PC-3 (cell line): ENCODE results near the gene ABTB2.

Experiments used
- CTCF ChIP-seq: fragments of 300-600 bp; sonication (generic); conservative IDR thresholded peaks from 2 replicates; pipeline ENCODE4 v1.5.1; 2017; ENCODE audit warnings: antibody characterized with exemption, low read depth, mild to moderate bottlenecking, low read length
- EZH2phosphoT487 ChIP-seq: fragments of 300-600 bp; sonication (generic); IDR thresholded peaks from 2 replicates; pipeline ENCODE4 v1.6.1; 2018; ENCODE audit warnings: mild to moderate bottlenecking, antibody characterized with exemption, low read length, borderline replicate concordance

DNA sequence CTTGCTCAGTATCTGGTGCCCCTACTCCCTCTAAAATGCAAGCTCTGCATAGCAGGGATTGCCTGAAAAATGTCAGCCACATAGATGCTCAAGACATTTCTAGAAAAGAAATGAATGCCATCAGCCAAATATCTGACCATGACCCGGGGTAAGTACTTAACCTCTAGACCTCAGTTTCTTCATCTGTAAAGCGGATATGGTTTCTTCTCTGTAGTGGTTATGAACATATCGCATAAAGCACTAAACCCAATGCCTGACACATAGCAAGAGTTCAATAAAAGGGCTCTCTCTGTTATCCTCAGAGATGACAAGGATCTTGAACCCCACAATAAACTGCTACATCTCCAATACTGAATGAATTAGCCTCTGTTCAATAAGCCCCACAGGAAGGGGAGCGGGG, 122.6 kb downstream of the ABTB2 start:
- no peak for TF ChIP-seq CTCF
- TF ChIP-seq EZH2phosphoT487: no peak
